ENCODE results near the gene SCGB1C2. TPM values are rescaled to one million over a fixed set of nuclear protein-coding genes. Genes with fewer than 3 reads are reported as not detected.

The SCGB1C2 gene
- polyA plus RNA-seq, 1 donor (not counting 4 experiments of a cell fraction or from before 2014, with no cell fraction given), result not detected

- Histone ChIP-seq H3K9me3 (ENCODE audit: control insufficient read depth, low read depth, low read length) (no peaks in the 10 kb centered on the region), H3K36me3 (ENCODE audit: control insufficient read depth in 2 of 2, extremely low read depth in 1 of 2, insufficient read depth in 2 of 2, low read length in 2 of 2) (no peaks in the 10 kb centered on the region), H3K9me1 (ENCODE audit: control insufficient read depth, extremely low read depth, insufficient read depth, low read length) (no peaks in the 10 kb centered on the region), H3K9ac (ENCODE audit: control insufficient read depth, extremely low read depth, insufficient read depth, low read length) (no peak overlapping the region), H3K4me1 (ENCODE audit: control insufficient read depth, extremely low read depth, insufficient read depth, low read length) (peaks cover 3% of the 10 kb centered on the region), H3K27me3 (ENCODE audit: control insufficient read depth, extremely low read depth, insufficient read depth, low read length) (peaks cover 39% of the 10 kb centered on the region), H3K4me3 (ENCODE audit: control insufficient read depth in 2 of 3, extremely low read depth in 1 of 3, insufficient read depth in 2 of 3, low read depth in 1 of 3, low read length in 3 of 3) (no peak overlapping the region), H3K4me2 (ENCODE audit: control insufficient read depth, extremely low read depth, insufficient read depth, low read depth, low read length) (no peak overlapping the region), H3K27ac (ENCODE audit: control insufficient read depth, insufficient read depth, low read length) (no peak overlapping the region), H4K20me1 (ENCODE audit: control insufficient read depth, extremely low read depth, insufficient read depth, low read length) (peaks cover 2% of the 10 kb centered on the region), H2AFZ (ENCODE audit: control insufficient read depth, low read length) (no peak overlapping the region), H3K79me2 (ENCODE audit: control insufficient read depth, insufficient read depth, low read length) (no peaks in the 10 kb centered on the region)
- no peak for FAIRE-seq
- TF ChIP-seq CTCF (optimal IDR thresholded peaks at IDR 0.05 in 1 of 3, IDR thresholded peaks at IDR 0.05 in 1 of 3, conservative IDR thresholded peaks at IDR 0.05 in 1 of 3; ENCODE audit: extremely low read depth in 1 of 3, insufficient read depth in 2 of 3, low read length in 3 of 3), result no peak
- TF ChIP-seq EZH2 (IDR thresholded peaks at IDR 0.05; ENCODE audit: low read length), result no peak
- no peak for DNase-seq (ENCODE audit: low read depth, low spot score)
- dilution Hi-C loops (cut with MboI; ENCODE audit: extremely low pct_ligation_motif_present, low sequenced_read_pairs), result no loop called here
Measured at GRCh38 chr17:185445-186138, 48.2 kb downstream of the SCGB1C2 start.

GRCh38 chr17:187130-187529 is 49.8 kb downstream of the SCGB1C2 start:
- H2AFZ ChIP-seq (ENCODE audit: control insufficient read depth, low read length), result no peak overlapping the region
- H3K79me2 ChIP-seq (ENCODE audit: control insufficient read depth, insufficient read depth, low read length), result no peaks in the 10 kb centered on the region
- dilution Hi-C loops (cut with MboI; ENCODE audit: extremely low pct_ligation_motif_present, low sequenced_read_pairs), result no loop called here
- no peaks in the 10 kb centered on the region for H3K9me1 ChIP-seq (ENCODE audit: control insufficient read depth, extremely low read depth, insufficient read depth, low read length)
- FAIRE-seq (no peak), DNase-seq (ENCODE audit: low read depth, low spot score) (no peak)
- H3K4me3 ChIP-seq (ENCODE audit: control insufficient read depth in 2 of 3, extremely low read depth in 1 of 3, insufficient read depth in 2 of 3, low read depth in 1 of 3, low read length in 3 of 3), result no peak overlapping the region
- H3K9ac ChIP-seq (ENCODE audit: control insufficient read depth, extremely low read depth, insufficient read depth, low read length), result no peak overlapping the region
- no peaks in the 10 kb centered on the region for H3K9me3 ChIP-seq (ENCODE audit: control insufficient read depth, low read depth, low read length)
- H3K4me2 ChIP-seq (ENCODE audit: control insufficient read depth, extremely low read depth, insufficient read depth, low read depth, low read length), result no peak overlapping the region
- H3K4me1 ChIP-seq (ENCODE audit: control insufficient read depth, extremely low read depth, insufficient read depth, low read length), result no peaks in the 10 kb centered on the region
- no peaks in the 10 kb centered on the region for H3K36me3 ChIP-seq (ENCODE audit: control insufficient read depth in 2 of 2, extremely low read depth in 1 of 2, insufficient read depth in 2 of 2, low read length in 2 of 2)
- no peak overlapping the region for H3K27ac ChIP-seq (ENCODE audit: control insufficient read depth, insufficient read depth, low read length)
- H4K20me1 ChIP-seq (ENCODE audit: control insufficient read depth, extremely low read depth, insufficient read depth, low read length), result peaks cover 2% of the 10 kb centered on the region
- peaks cover 25% of the 10 kb centered on the region for H3K27me3 ChIP-seq (ENCODE audit: control insufficient read depth, extremely low read depth, insufficient read depth, low read length)
- no peak for TF ChIP-seq EZH2 (IDR thresholded peaks at IDR 0.05; ENCODE audit: low read length)
- no peak for TF ChIP-seq CTCF (optimal IDR thresholded peaks at IDR 0.05 in 1 of 3, IDR thresholded peaks at IDR 0.05 in 1 of 3, conservative IDR thresholded peaks at IDR 0.05 in 1 of 3; ENCODE audit: extremely low read depth in 1 of 3, insufficient read depth in 2 of 3, low read length in 3 of 3)

Small RNA genes lying within 50 kb of the gene (small RNA-seq; reads per million reads assigned to genes)
- gene RF00026 (ENCODE audit: insufficient read length in 3 of 3, low read depth in 3 of 3, low replicate concordance in 1 of 3), result 0 reads per million in 3 experiments

Other genes with a start within 250 kb of the SCGB1C2 start
- not detected in 3 replicates for gene DOC2B, start 44.1 kb downstream of the SCGB1C2 start, polyA plus RNA-seq
- gene RPH3AL, start 215.2 kb downstream of the SCGB1C2 start, polyA plus RNA-seq, result 0.31 to 1.2 TPM (median 0.94 TPM) in 3 replicates

Measured in keratinocyte (primary cell).